ENCODE data around the gene ACRBP.

ACRBP gene

GRCh38 chr12:6647083-6647604 lies at the start of gene ACRBP:
TSS of gene ACRBP (minus strand) at chr12:6647432. CDS start at chr12:6647366, 66 bp downstream.
- DNase-seq: no peak

GRCh38 chr12:6695313-6696045 lies 48.2 kb upstream of the ACRBP start:
- DNase-seq: no peak

- no peak for DNase-seq
Measured at GRCh38 chr12:6694701-6695100, 47.5 kb upstream of the ACRBP start.

DNA sequence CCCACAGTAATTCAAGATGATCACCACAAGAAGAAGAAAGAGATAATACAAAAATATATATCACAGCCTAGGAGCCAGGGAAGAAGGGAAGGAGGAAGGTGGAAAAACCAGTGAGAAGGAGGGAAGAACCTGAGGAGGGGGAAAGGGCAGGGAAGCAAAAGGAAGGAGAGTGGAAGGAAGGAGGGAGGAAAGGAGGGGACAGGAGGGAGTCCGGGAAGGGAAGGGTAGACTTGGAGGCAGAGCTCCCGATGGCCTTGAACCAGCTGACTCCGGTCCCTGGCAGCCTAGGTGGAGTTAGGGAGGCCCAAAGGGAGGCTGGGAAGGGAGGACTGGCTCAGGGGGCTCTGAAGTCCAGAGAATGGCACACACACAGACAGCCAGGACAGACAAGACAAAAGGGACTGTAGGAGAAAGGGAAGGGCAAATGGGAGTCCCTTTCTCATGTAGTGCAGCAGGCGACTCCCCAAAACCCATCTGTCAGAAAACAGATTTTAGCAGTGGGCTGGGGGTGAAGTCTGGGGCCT lies 46.7 kb upstream of the ACRBP start:
- DNase-seq: no peak

- no peak for DNase-seq
Measured at GRCh38 chr12:6692888-6693287, 45.7 kb upstream of the ACRBP start.

- peak; percentile 63 for DNase-seq
Measured at GRCh38 chr12:6691473-6691872, 44.2 kb upstream of the ACRBP start.

- DNase-seq: peak; percentile 100
Measured at GRCh38 chr12:6688999-6689882, 42.0 kb upstream of the ACRBP start, which contains the start of gene ZNF384. TSS of gene ZNF384 (minus strand) at chr12:6689375. CDS start at chr12:6679520, 9,855 bp downstream.

DNA sequence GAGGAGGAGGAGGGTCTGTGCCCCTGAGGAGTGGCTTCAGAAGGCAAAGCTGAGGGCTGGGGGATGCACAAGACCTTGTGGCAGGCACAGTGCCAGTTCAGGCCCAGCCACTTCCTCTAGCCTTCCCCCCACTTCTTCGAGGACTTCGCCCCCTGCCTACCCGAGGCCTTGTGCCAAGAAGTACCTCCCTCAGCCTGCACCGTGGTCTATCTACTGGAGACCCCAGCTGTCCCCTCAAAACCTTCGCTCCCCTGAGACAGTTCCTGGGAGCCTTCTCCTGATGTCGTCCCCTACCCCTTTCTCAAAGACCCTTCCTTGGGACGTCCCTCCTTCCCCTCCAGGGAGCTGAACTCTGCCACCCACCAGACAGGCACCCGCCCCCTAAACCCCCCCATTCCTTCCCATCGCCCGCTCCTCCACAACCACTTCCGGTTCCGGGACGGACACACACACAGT lies 41.3 kb upstream of the ACRBP start:
- DNase-seq: no peak

GRCh38 chr12:6685814-6686213 lies 38.6 kb upstream of the ACRBP start:
- DNase-seq: no peak

DNA sequence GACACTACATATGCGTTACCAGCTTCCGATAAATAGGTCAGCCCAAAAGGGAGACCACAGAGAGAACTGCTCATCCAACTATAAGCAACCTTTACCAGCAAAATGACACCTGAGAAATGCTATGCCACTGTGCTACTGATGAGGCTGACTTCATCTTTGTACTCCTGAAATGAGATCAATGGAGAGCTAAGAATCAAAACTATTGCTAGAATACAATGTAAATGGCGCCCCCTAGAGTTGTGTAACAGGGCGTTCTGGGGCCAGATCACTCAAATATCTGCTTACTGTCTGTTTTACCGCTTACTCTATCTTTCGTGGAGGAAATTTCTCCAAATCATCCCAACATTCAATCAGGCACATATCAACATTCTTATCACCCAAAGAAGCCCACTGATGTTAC lies 37.4 kb upstream of the ACRBP start:
- peak; percentile 86 for DNase-seq

GRCh38 chr12:6676962-6677361 lies 29.7 kb upstream of the ACRBP start:
- no peak for DNase-seq

DNA sequence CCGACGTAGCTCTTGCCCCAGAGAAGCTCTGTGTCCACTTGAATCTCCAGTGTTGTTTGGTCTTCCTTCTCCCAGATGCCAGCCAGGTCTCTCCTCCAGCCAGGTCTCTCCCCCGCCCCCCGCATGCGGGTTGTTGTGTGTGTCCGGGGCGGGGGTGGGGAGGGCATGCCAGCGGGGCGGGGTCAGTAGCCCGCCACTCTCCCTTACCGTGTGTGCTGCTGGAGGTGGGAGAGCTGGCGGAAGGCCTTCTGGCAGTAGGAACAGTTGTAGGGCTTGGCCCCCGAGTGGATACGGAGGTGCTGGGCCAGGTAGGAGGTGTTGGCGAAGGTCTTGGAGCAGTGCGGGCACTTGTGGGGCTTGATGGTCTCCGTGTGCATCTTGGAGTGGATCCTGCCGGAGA lies 24.9 kb upstream of the ACRBP start:
- DNase-seq: no peak

- DNase-seq: peak; percentile 73
Measured at GRCh38 chr12:6667559-6668210, 20.5 kb upstream of the ACRBP start.

DNA sequence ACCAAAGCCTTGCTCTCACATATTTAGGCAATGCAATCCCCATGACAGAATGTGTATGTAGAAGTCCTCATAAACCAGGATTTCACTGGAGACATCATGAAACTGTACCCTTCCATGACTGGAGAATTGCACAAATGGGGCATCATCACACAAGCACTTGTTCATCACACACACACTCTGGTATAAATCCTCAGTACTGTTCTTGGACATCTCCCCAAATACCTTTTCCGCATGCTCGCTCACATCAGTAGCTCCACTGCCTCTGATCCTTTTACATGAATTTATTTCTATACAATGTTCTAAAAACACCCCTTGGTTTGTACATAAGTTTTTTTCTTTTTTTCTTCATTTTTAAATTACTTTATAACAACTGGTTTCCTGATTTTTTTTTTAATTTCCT lies 19.0 kb upstream of the ACRBP start:
- DNase-seq: no peak

DNA sequence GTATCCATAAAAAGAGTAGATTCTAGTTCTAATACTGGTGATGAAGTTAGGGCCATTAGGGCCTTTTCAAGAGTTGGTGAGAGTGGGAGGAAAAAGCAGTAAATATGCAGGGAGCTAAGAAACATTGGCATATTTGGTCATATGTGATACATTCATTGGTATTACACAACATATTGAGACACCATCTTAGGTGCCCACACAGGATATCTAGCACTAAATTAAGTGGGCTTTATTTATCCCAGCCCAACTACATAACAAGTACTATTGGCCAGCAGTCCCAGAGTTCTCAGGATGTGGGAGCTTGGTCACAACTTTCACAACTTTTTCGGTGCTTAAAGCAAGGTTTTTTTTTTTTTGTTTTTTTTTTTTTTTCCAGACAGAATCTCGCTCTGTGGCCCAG lies 17.7 kb upstream of the ACRBP start:
- DNase-seq: no peak

- DNase-seq: peak; percentile 100
Measured at GRCh38 chr12:6662906-6663742, 15.9 kb upstream of the ACRBP start, which contains the start of gene ING4. TSS of gene ING4 (minus strand) at chr12:6663119. CDS start at chr12:6663101, 18 bp downstream.

- peak; percentile 97 for DNase-seq
Measured at GRCh38 chr12:6662602-6662905, 15.3 kb upstream of the ACRBP start.

- DNase-seq: no peak
Measured at GRCh38 chr12:6653987-6654386, 6.8 kb upstream of the ACRBP start.

DNA sequence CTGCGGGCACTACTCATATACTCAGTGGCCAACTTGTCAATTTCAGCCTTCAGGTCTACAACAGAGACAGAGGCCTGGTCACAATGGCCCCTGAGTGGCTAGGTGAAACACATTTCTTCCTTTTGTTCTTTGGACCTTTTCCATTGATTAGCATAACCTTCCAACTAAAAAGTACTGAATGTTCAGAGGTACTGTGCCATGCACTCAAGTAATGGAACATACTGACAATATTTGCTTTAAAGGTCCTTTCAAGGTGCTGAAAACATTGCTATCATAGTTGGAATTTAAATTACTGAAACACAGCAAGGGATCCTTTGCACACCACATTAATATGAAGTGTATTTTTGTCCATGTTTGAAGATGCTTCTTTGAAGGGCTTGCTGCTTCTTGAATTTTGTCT lies 6.1 kb upstream of the ACRBP start:
- no peak for DNase-seq

DNA sequence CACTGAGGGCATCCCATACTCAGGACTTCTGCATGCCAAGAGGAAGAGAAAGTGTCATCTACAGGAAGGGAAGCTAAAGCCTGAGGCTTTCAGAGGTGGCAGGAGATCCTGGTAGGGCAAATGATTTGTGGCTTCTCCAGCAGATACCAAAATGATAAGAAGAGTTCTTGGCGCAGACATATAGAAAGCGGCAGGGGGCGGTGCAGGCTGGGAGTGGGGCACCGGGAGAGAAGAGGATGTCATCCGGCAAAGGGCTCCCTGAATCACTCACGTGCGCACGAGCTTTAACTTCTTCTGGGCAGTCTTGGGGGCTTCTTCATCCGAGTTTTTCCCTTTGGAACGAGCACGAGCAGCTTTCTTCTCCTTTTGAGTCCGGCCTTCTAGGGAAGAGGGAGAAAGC lies 5.2 kb upstream of the ACRBP start:
- no peak for DNase-seq

GRCh38 chr12:6650832-6651231 lies 3.6 kb upstream of the ACRBP start:
- no peak for DNase-seq
